HL-60 (cell line): ENCODE results near the gene MACIR.

Experiments used
- CTCF ChIP-seq: IDR thresholded peaks from one replicate; pipeline ENCODE4 v1.5.1; 2011; ENCODE audit warnings: low read length, control low read depth, inconsistent platforms; ENCODE audit not compliant: insufficient read depth
- SPI1 ChIP-seq: IDR thresholded peaks from 2 replicates; pipeline ENCODE4 v1.6.1; 2012; ENCODE audit warnings: low read depth, mild to moderate bottlenecking, borderline replicate concordance

GRCh38 chr5:103216137-103216536, 42.4 kb upstream of the MACIR start:
- TF ChIP-seq CTCF (no peak), SPI1 (no peak)
